ENCODE data around the gene INVS.

DNA sequence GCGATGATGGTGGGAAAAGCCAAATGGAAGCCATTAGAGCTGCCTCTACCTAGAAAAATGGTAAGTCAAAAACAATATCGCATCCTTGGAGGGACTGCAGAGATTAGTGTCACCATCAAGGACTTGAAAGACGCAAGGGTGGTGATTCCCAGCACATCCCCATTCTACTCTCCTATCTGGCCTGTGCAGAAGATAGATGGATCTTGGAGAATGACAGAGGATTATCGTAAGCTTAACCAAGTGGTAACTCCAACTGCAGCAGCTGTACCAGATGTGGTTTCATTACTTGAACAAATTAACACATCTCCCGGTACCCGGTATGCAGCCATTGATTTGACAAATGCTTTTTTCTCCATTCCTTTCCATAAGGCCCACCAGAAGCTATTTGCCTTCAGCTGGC, 24.1 kb upstream of the INVS start:
- TF ChIP-seq, protein P1, sequence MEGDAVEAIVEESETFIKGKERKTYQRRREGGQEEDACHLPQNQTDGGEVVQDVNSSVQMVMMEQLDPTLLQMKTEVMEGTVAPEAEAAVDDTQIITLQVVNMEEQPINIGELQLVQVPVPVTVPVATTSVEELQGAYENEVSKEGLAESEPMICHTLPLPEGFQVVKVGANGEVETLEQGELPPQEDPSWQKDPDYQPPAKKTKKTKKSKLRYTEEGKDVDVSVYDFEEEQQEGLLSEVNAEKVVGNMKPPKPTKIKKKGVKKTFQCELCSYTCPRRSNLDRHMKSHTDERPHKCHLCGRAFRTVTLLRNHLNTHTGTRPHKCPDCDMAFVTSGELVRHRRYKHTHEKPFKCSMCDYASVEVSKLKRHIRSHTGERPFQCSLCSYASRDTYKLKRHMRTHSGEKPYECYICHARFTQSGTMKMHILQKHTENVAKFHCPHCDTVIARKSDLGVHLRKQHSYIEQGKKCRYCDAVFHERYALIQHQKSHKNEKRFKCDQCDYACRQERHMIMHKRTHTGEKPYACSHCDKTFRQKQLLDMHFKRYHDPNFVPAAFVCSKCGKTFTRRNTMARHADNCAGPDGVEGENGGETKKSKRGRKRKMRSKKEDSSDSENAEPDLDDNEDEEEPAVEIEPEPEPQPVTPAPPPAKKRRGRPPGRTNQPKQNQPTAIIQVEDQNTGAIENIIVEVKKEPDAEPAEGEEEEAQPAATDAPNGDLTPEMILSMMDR (IDR thresholded peaks at IDR 0.05; ENCODE audit: borderline replicate concordance, extremely low read depth, low read length, poor library complexity, severe bottlenecking), result no peak
- no peak for TF ChIP-seq EZH2 (IDR thresholded peaks at IDR 0.05; ENCODE audit: borderline replicate concordance, low read depth, low read length, severe bottlenecking)
